H1 (cell line): ENCODE measurements around the gene CTRL. TPM values are rescaled to one million over a fixed set of nuclear protein-coding genes. Genes with fewer than 3 reads are reported as not detected.

Experiments used
- CTCF ChIA-PET: fragments of 300-600 bp; sonication (Branson Sonifier 250); formaldehyde crosslinking; loops from one replicate; lab custom pipeline; 2021; ENCODE audit not compliant: partially characterized antibody; lab: Charles Lee
- POLR2A ChIA-PET: fragments of 300-600 bp; sonication (Branson Sonifier 250); formaldehyde crosslinking; loops from one replicate; lab custom pipeline; 2021; ENCODE audit warnings: inconsistent platforms; ENCODE audit not compliant: partially characterized antibody; lab: Charles Lee
- DNase-seq, 2 experiments: peaks; one replicate each; pipeline versions ENCODE4 v3.0.0 to v3.0.0-alpha.2; 2010 to 2022; ENCODE audit warnings: low spot score in 2 of 2, low read depth in 1 of 2, mixed read lengths in 1 of 2
- FAIRE-seq: peaks from 2 replicates; lab custom pipeline; 2011; peaks lifted over from hg19 to GRCh38; lab: Jason Lieb, UNC
- H2AFZ ChIP-seq: 2 replicates; pipeline ENCODE4 v1.8.1; 2012; ENCODE audit warnings: low read length, inconsistent platforms
- H2AK5ac ChIP-seq: 2 replicates; pipeline ENCODE4 v1.6.1; 2013; ENCODE audit warnings: low read depth, low read length
- H2BK120ac ChIP-seq: replicated peaks from 2 replicates; pipeline ENCODE3; 2013; ENCODE audit warnings: low read depth, low read length, inconsistent platforms
- H2BK12ac ChIP-seq: 2 replicates; pipeline ENCODE4 v1.6.1; 2013; ENCODE audit warnings: low read depth, low read length
- H2BK15ac ChIP-seq: 2 replicates; pipeline ENCODE4 v1.6.1; 2013; ENCODE audit warnings: low read length
- H2BK20ac ChIP-seq: 2 replicates; pipeline ENCODE4 v1.6.1; 2013; ENCODE audit warnings: low read length
- H2BK5ac ChIP-seq: 2 replicates; pipeline ENCODE4 v1.6.1; 2013; ENCODE audit warnings: low read depth, low read length
- H3K14ac ChIP-seq: 2 replicates; pipeline ENCODE4 v1.6.1; 2013; ENCODE audit warnings: inconsistent platforms; ENCODE audit not compliant: insufficient read length
- H3K18ac ChIP-seq: 2 replicates; pipeline ENCODE4 v1.6.1; 2013; ENCODE audit warnings: low read length; ENCODE audit errors: extremely low read depth
- H3K23ac ChIP-seq: 2 replicates; pipeline ENCODE4 v1.6.1; 2013; ENCODE audit warnings: inconsistent platforms; ENCODE audit not compliant: insufficient read length
- H3K23me2 ChIP-seq: 2 replicates; pipeline ENCODE4 v1.6.1; 2013; ENCODE audit warnings: low read depth, low read length
- H3K27ac ChIP-seq: 2 replicates; pipeline ENCODE4 v1.6.1; 2011; ENCODE audit warnings: low read depth, low read length, inconsistent platforms
- H3K27me3 ChIP-seq, 4 experiments: replicated peaks in 1 of 4; 1 replicate in 1 of 4; 2 replicates in 3 of 4; pipeline versions ENCODE4 v1.6.1 to v1.8.1; 2011 to 2013; ENCODE audit warnings: low read length in 3 of 4, mild to moderate bottlenecking in 3 of 4, inconsistent platforms in 2 of 4, mixed read lengths in 2 of 4, moderate library complexity in 1 of 4; ENCODE audit not compliant: control insufficient read depth in 3 of 4, insufficient read depth in 3 of 4; ENCODE audit errors: extremely low read depth in 1 of 4
- H3K36me3 ChIP-seq, 4 experiments: 2 replicates each; pipeline versions ENCODE4 v1.6.1 to v1.8.1; 2011 to 2013; ENCODE audit warnings: mild to moderate bottlenecking in 4 of 4, low read length in 3 of 4, moderate library complexity in 2 of 4, control low read depth in 1 of 4, inconsistent platforms in 1 of 4; ENCODE audit not compliant: insufficient read depth in 4 of 4, control insufficient read depth in 2 of 4
- H3K4ac ChIP-seq: replicated peaks from 2 replicates; pipeline ENCODE3; 2013; ENCODE audit warnings: low read length, low read depth, mixed read lengths, inconsistent platforms; ENCODE audit not compliant: insufficient read length
- H3K4me1 ChIP-seq, 4 experiments: replicated peaks in 1 of 4; 1 replicate in 1 of 4; 2 replicates in 3 of 4; pipeline versions ENCODE4 v1.6.1 to v1.8.1; 2011 to 2013; ENCODE audit warnings: low read length in 3 of 4, inconsistent platforms in 2 of 4, mixed read lengths in 1 of 4; ENCODE audit not compliant: insufficient read depth in 4 of 4, control insufficient read depth in 3 of 4
- H3K4me2 ChIP-seq, 2 experiments: 2 replicates each; pipeline versions ENCODE4 v1.6.1 to v1.8.1; 2011 to 2013; ENCODE audit warnings: low read depth in 2 of 2, low read length in 2 of 2, control low read depth in 1 of 2, inconsistent platforms in 1 of 2, mild to moderate bottlenecking in 1 of 2; ENCODE audit not compliant: insufficient read depth in 1 of 2
- H3K4me3 ChIP-seq, 4 experiments: fragments of 200-600, 300-600 bp in 1 of 4; sonication (generic), shearing (Covaris generic), sonication (Bioruptor Twin) in 1 of 4; 2 replicates each; pipeline versions ENCODE4 v1.5.1 to v1.8.1; 2011 to 2016; ENCODE audit warnings: low read length in 4 of 4, low read depth in 3 of 4, control low read depth in 2 of 4, inconsistent platforms in 2 of 4, mild to moderate bottlenecking in 2 of 4, mixed read lengths in 1 of 4, moderate library complexity in 1 of 4; ENCODE audit not compliant: insufficient read depth in 2 of 4; ENCODE audit errors: extremely low read depth in 1 of 4
- H3K56ac ChIP-seq: replicated peaks from 2 replicates; pipeline ENCODE3; 2013; ENCODE audit warnings: low read depth, mild to moderate bottlenecking, mixed read lengths, low read length, inconsistent platforms; ENCODE audit not compliant: insufficient read length
- H3K79me1 ChIP-seq: 2 replicates; pipeline ENCODE4 v1.6.1; 2013; ENCODE audit warnings: low read depth, low read length, control low read depth
- H3K79me2 ChIP-seq, 2 experiments: 2 replicates each; pipeline versions ENCODE4 v1.6.1 to v1.8.1; 2012 to 2013; ENCODE audit warnings: low read length in 2 of 2, mild to moderate bottlenecking in 2 of 2, inconsistent platforms in 1 of 2; ENCODE audit not compliant: insufficient read depth in 2 of 2, control insufficient read depth in 1 of 2
- H3K9ac ChIP-seq, 4 experiments: replicated peaks in 1 of 4; 1 replicate in 1 of 4; 2 replicates in 3 of 4; pipeline versions ENCODE4 v1.6.1 to v1.8.1; 2011 to 2013; ENCODE audit warnings: low read depth in 3 of 4, low read length in 3 of 4, control low read depth in 2 of 4, mild to moderate bottlenecking in 2 of 4, moderate library complexity in 2 of 4, inconsistent platforms in 1 of 4; ENCODE audit errors: extremely low read depth in 1 of 4
- H3K9me3 ChIP-seq, 2 experiments: 2 replicates each; pipeline versions ENCODE4 v1.6.1 to v1.8.1; 2012 to 2013; ENCODE audit warnings: mild to moderate bottlenecking in 2 of 2, moderate library complexity in 2 of 2, control low read depth in 1 of 2, inconsistent platforms in 1 of 2, low read depth in 1 of 2, low read length in 1 of 2, mixed read lengths in 1 of 2; ENCODE audit not compliant: insufficient read depth in 2 of 2
- H4K20me1 ChIP-seq, 2 experiments: replicated peaks in 1 of 2; 2 replicates each; pipeline versions ENCODE3 to v1.8.1; 2011 to 2013; ENCODE audit warnings: inconsistent platforms in 2 of 2, low read length in 2 of 2, mild to moderate bottlenecking in 1 of 2; ENCODE audit not compliant: insufficient read depth in 2 of 2, control insufficient read depth in 1 of 2
- H4K5ac ChIP-seq: 2 replicates; pipeline ENCODE4 v1.6.1; 2013; ENCODE audit warnings: low read length, low read depth, mixed read lengths, inconsistent platforms; ENCODE audit not compliant: insufficient read length
- H4K8ac ChIP-seq: 2 replicates; pipeline ENCODE4 v1.8.0; 2013; ENCODE audit warnings: mild to moderate bottlenecking, moderate library complexity, low read length, inconsistent platforms; ENCODE audit not compliant: insufficient read depth; ENCODE audit errors: extremely low read depth
- H4K91ac ChIP-seq: replicated peaks from 2 replicates; pipeline ENCODE3; 2013; ENCODE audit warnings: low read length, mixed read lengths, inconsistent platforms; ENCODE audit not compliant: insufficient read length
- HDAC6 ChIP-seq: IDR thresholded peaks from one replicate; pipeline ENCODE4 v1.7.1; 2012; ENCODE audit warnings: low read depth, mild to moderate bottlenecking, inconsistent platforms, low read length, moderate library complexity
- POLR2A ChIP-seq, 2 experiments: IDR thresholded peaks; 1 replicate in 1 of 2; 2 replicates in 1 of 2; pipeline ENCODE4 v1.6.1; 2011; ENCODE audit warnings: low read depth in 2 of 2, low read length in 2 of 2, mild to moderate bottlenecking in 2 of 2; ENCODE audit errors: control extremely low read depth in 1 of 2
- RAD21 ChIP-seq, 2 experiments: IDR thresholded peaks in 1 of 2; conservative IDR thresholded peaks in 1 of 2; 2 replicates each; pipeline ENCODE4 v1.6.1; 2011; ENCODE audit warnings: low read depth in 2 of 2, low read length in 2 of 2, improper control_type of control experiment in 1 of 2, inconsistent platforms in 1 of 2, mild to moderate bottlenecking in 1 of 2, moderate library complexity in 1 of 2
- SP1 ChIP-seq: IDR thresholded peaks from 2 replicates; pipeline ENCODE4 v1.6.1; 2011; ENCODE audit warnings: low read depth, low read length
- WGBS, 2 experiments: shearing (Covaris generic) in 1 of 2; methylation state at CpG; one replicate each; pipeline versions ENCODE4 v1.1.6 to v1.1.7; 2013 to 2015; ENCODE audit warnings: low lambda C conversion rate in 2 of 2, mixed read lengths in 2 of 2, inconsistent platforms in 1 of 2, low coverage in 1 of 2, missing lambda C conversion rate in 1 of 2; ENCODE audit not compliant: insufficient replicate concordance in 2 of 2, insufficient coverage in 1 of 2, insufficient read length in 1 of 2; ENCODE audit errors: extremely low coverage in 1 of 2, missing lambda C conversion rate in 1 of 2; 5-methylcytosine and 5-hydroxymethylcytosine counted together
- polyA plus RNA-seq, 7 experiments: library from polyadenylated mRNA; depleted of rRNA in 3 of 7; stranded (reverse) in 5 of 7; unstranded in 2 of 7; fragments of >200 nt in 5 of 7; fragments of 200-250 nt in 2 of 7; gene quantifications; 1 replicate in 5 of 7; 2 replicates in 1 of 7; 4 replicates in 1 of 7; pipeline versions ENCODE4 v1.2.1 to v1.2.3, GENCODE V29; 2011 to 2013; ENCODE audit warnings: missing spikeins in 2 of 7, mixed read lengths in 2 of 7
- total RNA-seq: library from RNA; stranded (reverse); fragmentation: NEBNext Ultra II Directional; extraction: Animal tissue kit (Norgen Biotek cat#: 25700); gene quantifications from 2 replicates; pipeline ENCODE4 v1.2.1, GENCODE V29; 2021
- TF ChIP-seq, protein P1 (sequence below): IDR thresholded peaks from 2 replicates; pipeline ENCODE4 v1.6.1; 2011; ENCODE audit warnings: low read length, improper control_type of control experiment

CTRL gene
- total and polyA plus RNA-seq, 2 of the 8 experiments (the other 6 are each of a cell fraction or from before 2014, with no cell fraction given), result 1.7 to 4.2 TPM

DNA sequence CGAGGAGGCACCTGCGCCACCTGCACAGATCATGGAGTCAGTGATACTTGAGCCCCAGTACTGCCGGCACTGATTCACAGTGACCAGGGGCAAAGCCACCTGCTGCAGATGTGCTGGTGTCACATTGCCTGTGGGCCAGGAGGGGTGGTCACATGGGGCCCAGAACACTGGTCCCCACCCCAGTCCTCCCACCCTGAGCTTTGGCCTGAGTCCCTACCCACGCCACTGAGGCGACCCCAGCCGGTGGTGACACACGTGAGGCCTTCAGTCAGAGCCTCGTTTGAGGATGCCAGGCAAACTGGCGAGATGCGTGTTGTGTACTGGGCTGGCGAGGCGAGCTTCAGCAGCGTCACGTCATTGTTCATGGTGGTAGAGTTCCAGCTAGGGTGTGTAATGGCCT is 1.5 kb downstream of the CTRL start:
- FAIRE-seq, result no peak
- TF ChIP-seq POLR2A (IDR thresholded peaks at IDR 0.05; ENCODE audit: control extremely low read depth in 1 of 2, low read depth in 2 of 2, low read length in 2 of 2) (no peak), HDAC6 (no peak), SP1 (no peak), RAD21 (IDR thresholded peaks at IDR 0.05 in 1 of 2, conservative IDR thresholded peaks at IDR 0.05 in 1 of 2; ENCODE audit: low read depth in 2 of 2, low read length in 2 of 2) (no peak)
- TF ChIP-seq, protein P1, sequence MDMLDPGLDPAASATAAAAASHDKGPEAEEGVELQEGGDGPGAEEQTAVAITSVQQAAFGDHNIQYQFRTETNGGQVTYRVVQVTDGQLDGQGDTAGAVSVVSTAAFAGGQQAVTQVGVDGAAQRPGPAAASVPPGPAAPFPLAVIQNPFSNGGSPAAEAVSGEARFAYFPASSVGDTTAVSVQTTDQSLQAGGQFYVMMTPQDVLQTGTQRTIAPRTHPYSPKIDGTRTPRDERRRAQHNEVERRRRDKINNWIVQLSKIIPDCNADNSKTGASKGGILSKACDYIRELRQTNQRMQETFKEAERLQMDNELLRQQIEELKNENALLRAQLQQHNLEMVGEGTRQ, result no peak

More for the DNA sequence above, 1.5 kb downstream of the CTRL start:
- DNase-seq, result no peak
- no peak overlapping the region for H2AFZ ChIP-seq
- WGBS, 2 experiments, result 97% methylated on average over 14 of the region's 14 CpGs; no CpG with 5 or more reads in 1 of the 2 experiments
- H3K79me2 ChIP-seq, result no peaks in the 10 kb centered on the region
- H3K23ac ChIP-seq, result no peak overlapping the region
- H3K9ac ChIP-seq, result no peak overlapping the region
- H2BK15ac ChIP-seq, result no peak overlapping the region
- peaks cover 4% of the 10 kb centered on the region for H3K23me2 ChIP-seq
- H3K79me1 ChIP-seq, result peaks cover 2% of the 10 kb centered on the region; the same call in 1 of the 2 replicates
- no peak overlapping the region; the same call in 1 of the 2 replicates for H4K8ac ChIP-seq
- H3K27me3 ChIP-seq, result no peaks in the 10 kb centered on the region
- H4K5ac ChIP-seq, result no peak overlapping the region
- H3K14ac ChIP-seq, result no peak overlapping the region
- H2BK20ac ChIP-seq, result no peak overlapping the region
- no peak overlapping the region for H3K56ac ChIP-seq
- no peak overlapping the region for H3K18ac ChIP-seq
- H3K4me1 ChIP-seq, result peaks cover 0 to 17% (median 10%) of the 10 kb centered on the region in 4 experiments; a peak in 5 of 7 replicates
- peaks cover 3 to 28% of the 10 kb centered on the region in 2 experiments for H4K20me1 ChIP-seq
- H2BK120ac ChIP-seq, result no peak overlapping the region
- no peaks in the 10 kb centered on the region for H3K9me3 ChIP-seq
- no peaks in the 10 kb centered on the region; a peak in 2 of 8 replicates for H3K36me3 ChIP-seq
- CTCF ChIA-PET, result interaction anchor here (0.6 to 27.1 kb wide), 11 partner anchors 8 to 280 kb away, joined by 3 to 623 read pairs (median 5); partner anchors contain the start of genes EDC4, LCAT, NRN1L and PSKH1
- H3K4me2 ChIP-seq, result no peak overlapping the region
- no peak overlapping the region for H4K91ac ChIP-seq
- H2AK5ac ChIP-seq, result no peak overlapping the region
- no peak overlapping the region for H3K4me3 ChIP-seq
- H2BK12ac ChIP-seq, result peak overlapping the region; percentile 50; the same call in 1 of the 2 replicates
- H2BK5ac ChIP-seq, result 0 out of 2 replicates have a peak overlapping the region, but pooled peaks have one; percentile 24
- POLR2A ChIA-PET, result interaction anchor here (4.3 to 7.5 kb wide), 2 partner anchors 11 to 46 kb away, joined by 31 to 43 read pairs; partner anchors contain the start of genes LCAT and NRN1L
- H3K4ac ChIP-seq, result no peak overlapping the region
- H3K27ac ChIP-seq, result no peak overlapping the region
